HG03378 (cell line): ENCODE results near the gene TNPO3.

Experiments used
- ATAC-seq: cut with Tn5 transposase; IDR thresholded peaks from one replicate; pipeline ENCODE4 v1.9.1; 2021; ENCODE audit warnings: mild to moderate bottlenecking, moderate library complexity; ENCODE audit not compliant: unreplicated experiment

Gene TNPO3

DNA sequence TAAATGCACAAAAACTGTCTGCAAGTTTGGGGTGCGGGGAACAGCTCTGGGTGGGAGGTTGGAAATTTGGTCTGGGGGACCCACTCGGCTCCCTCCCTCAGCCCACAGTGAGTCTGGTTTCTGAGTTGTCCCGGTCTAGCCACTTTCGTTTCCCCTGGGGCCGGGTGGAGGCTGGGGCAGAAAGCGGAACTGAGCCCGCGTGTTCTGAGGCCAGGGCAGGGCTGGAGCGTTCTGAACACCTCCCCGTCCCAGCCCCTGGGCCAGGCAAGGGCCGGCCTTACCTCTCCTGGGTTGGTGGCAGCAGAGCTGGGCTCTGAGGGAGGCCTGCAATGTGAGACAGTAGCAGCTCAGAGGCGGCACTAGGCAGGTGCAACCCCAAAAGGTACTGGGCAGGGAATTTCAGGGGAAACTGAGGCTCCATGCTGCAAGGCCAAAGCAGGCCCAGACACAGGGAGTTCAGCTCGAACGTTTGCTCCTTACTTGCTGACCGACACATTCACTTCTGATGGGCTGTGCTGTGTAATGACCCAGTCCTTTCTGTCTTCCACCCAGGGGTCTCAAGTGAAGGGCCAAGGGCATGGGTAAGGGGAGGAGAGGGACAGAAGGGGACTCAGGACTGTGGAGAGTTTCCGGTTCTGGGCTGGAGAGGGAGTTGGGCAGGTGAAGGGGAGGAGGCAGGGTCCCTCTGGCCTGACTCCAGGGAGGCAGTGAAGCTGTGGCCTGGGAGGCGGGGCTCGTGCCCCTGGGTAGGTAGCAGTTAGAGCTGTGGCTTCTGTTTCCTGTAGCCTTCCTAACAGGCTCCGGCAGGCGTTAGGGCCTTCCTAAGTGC lies 114.2 kb downstream of the TNPO3 start:
- ATAC-seq: peak; percentile 51

DNA sequence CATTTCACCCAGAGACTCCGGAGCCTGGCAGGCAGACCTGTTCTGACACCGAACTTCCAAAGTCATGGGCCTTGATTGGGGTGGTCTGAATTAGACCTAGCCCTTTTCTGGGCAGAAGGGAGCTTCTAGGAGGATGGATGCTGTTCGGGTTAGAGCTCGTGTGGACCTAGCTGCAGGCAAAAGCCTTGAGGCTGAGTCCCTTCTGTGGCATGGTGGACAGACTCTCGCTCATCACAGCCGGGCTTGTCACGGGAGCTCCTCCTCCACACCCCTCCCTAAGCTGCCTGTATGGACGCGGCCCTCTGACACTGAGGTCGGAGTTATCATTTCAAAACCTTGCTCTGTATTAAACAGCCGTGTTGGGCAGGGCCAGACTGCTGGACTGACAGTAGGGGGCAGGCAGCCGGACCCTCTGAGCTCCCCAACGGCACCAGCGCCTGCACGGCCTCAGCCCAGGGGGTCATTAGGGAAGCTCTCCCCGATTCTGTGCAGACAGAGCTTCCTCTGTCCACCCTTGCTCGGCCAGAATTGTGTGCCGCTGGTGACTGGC lies 115.0 kb downstream of the TNPO3 start:
- ATAC-seq: peak; percentile 25

DNA sequence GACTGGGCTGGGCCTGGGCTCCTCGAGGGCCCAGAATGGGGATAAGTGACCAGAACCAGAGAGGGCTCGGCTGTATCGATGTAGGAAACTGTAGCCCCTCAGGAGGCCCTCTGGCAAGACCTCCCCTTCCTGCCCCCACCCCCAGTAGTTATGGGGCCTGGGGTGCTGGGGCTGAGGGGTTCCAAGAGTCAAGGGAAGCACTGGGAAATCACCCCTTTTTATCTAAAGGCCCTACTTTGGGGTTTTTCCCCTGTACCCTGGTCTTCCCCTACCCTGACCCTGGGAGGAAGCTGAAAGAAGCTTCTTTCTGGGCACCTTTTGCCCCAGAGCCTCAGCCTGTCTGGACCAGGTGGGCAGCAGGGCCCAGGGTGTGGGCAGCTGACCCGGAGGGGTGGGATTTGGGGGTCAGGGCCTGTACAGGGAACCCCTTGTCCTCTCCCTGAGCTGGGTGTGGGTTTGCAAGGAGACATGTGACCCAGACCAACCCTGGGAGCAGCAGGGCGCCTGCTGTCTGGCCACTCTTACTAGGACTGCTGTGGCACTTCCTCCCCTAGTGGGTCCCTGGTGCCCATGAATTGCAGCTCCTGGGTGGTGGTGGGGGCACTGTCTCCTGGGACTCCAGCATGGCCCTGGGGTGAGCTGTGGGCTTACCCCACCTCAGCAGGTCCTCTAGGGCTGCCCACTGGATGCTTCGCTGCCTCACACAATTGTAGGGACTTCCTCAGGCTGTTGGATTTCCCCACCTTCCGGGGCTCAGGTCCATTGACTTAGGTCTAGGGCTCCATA lies 115.6 kb downstream of the TNPO3 start:
- peak; percentile 19 for ATAC-seq

DNA sequence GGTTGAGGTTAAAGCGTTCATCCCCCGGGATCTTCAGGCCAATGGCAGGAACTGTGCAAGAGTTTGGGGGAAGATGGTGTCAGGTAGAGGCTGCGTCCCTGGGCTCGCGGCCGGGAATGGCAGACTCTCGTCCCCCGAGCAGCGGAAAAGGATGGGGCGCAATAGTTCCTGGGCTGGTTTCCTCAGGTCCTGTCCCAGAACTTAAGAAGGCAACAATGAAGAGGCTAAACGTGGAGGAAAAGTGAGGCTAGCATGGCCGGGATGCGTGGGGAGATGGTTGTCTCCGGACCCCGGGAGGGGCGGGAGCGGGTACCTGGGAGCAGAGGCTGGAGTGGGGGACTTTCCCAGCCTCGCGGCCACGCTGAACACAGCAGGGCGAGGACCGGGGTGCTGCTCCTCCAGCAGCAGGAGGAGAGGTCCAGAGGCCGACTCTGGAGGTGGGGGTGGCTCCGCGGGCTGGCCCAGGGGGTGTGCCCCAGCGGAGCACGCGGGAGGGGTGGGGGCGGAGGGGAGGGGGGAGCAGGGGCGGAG lies 116.3 kb downstream of the TNPO3 start:
- no peak for ATAC-seq

DNA sequence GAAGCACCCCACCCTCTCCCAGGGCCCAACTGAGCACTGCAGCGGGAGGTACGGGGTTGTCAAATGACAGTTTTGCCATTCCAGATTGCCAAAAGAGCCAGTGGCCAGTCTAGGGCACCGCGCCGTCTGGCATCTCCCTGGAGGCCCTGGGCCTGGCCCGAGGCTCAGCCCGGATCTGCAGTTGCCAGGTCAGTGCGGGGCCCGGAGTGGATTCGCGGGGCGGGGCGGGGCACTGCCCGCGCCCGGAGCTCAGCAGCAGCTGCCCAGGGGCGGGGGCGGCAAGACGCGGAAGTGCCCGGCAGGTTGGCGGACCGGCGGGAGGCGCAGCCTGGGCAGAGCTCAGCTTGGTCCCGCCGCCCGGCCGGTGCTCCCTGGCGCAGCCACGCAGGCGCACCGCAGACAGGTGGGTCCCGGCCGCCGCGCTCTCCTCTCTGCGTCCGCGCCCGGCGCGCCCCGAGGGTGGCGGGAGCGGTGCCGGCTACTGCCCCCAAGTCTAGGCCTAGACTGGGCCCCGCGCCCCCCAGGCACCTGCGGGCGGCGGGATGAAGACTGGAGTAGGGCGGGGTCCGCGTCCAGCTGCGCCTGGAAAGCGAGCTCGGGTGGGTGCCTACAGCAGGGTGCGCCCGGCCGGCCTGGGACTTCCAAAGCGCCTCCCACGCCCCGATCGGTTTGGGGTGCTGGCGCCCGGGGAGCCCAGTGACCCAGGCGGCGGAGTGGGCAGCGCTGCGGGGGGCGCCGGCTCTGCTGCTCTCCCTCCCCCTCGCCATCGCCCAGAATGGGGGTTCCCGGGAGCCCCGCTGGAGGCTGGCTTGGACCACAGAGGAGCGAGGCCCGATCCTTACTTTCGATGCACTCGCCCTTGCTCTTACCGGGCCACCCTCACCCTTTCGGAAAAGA lies 117.0 kb downstream of the TNPO3 start, which contains the start of gene IRF5:
IRF5 (plus strand) TSS at position 281 of the 897 bp plus-strand sequence. CDS start 4,155 bp downstream, outside the sequence.
- no peak for ATAC-seq

DNA sequence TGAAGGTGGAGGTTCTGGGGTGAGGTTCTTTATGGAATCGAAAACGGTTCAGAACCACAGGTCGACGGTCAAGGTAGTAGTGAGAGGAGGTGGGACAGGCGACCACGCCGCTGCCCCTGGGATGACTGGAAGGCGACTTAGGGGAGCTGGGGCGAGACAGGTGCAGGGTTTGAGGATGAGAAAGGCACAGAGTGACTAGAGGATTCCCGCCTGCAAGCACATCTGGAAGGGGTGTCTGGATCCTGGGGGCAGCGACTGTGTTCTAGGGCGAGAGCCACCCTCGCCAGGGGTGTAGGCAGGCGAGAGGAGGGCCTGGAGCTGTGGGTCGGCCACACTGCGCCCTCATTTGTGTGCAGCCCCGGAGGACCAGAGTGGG lies 117.7 kb downstream of the TNPO3 start:
- ATAC-seq: no peak

DNA sequence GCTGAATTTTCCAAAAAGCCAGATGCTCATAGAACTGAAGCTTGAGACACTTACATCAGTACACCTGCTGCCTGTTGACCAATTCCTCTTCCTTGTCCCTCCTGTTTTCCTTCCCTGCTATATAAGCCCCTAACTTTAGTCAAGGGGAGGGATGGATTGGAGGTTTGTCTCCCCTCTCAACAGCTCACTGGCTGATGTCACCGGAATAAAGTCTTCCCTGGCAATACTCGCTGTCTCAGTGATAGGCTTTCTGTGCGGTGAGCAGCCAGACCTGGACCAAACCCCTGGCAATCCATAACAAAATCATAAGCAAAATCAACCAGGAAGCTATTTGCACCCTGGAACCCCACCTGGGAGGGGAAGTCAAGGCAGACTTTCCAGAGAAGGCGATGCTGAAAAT lies 118.1 kb downstream of the TNPO3 start:
- no peak for ATAC-seq

DNA sequence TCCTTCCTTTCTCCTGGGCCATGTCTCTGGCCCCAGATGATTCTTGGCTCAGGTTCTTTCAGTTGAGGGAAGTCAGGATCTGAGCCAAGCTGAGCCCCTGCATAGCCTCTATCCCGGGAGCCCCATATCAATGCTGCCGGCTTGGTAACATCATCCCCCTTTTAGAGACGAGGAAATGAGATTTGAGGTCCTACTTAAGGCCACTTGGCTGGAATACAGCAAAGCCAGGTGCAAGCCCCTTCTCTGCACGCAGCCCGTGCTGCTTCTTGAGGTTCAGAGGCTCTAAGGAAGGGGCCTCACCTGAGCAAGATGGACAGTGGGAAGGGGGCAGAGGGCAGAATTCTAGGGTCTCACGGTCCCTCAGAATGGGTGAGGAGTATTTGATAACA lies 119.6 kb downstream of the TNPO3 start:
- no peak for ATAC-seq

DNA sequence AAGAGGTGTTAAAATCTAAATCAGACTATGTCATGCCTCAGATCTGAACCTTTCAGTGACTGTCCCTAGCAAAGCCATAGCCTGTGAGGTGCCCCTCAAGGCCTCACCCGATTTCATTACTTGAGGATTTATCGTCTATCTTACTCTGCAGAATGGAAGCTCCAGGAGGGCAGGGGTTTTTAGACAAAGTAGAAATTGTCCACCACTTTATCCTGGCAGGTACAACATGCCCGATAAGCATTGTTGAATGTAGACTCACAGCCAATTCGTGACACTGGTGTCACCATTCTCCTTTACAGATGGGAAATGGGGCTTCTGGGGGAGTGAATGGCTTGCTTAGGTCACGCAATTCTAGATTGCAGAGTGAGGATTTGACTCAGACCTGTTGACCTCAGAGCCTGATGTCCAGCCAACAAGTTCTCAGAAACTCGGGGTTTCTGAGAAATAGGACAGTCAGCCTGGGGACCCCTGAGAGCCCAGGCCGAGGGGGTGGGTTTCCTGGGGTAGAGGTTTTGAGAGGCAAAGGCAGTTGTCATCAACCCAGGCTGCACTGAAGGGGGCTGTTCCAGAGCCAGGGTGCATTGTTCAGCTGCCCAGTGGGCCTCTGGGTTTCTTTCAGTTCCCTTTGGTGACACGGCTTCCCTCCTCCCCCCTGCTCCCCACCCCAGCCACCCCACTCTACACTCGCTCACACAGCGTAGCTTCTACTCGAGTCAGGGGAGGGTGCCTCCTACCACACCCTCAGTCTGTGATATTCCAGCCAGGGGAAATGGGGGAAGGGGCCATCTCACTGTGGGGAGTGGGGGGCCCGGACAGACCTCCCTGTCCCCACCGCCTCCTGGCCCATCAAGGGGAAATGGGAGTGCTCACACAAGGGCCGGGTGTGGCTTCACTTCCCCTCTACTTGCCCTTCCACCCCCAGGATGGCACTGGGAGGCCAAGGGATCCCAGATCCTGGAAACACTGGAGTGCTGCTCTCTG lies 120.3 kb downstream of the TNPO3 start:
- peak; percentile 34 for ATAC-seq

DNA sequence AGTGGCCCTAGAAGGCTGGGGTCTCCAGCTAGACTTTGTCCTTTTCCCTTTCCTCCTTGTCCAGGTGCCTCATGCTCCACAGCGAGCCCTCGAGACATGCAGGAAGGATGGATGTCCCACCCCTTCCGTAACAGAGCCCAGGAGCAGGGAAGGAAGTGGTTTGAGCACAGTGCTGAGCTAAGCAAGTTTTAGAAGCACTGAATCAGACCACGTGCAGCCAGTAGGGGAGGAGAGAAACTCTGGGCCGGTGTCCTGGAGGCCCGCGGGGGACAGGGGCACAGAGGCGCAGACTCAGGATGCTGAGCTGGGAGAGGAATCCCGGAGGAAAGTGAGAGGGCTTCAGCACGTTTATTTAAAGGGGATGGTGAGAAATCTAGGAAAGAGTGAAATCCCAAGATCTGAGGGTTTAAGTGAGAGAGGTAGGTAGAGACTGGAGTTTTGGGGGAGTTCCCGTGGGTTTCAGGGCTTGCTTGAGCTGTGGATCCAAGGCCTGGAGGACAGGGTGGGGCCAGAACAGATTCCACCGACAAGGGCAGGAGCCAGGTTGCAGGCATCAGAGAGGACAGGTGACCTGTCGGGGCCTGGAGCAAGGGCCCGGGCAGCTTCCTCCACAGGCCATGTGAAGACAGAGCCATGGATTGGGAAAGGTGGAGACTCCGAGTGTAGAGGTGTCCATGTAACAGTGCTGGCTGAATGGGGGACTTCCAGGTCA lies 121.6 kb downstream of the TNPO3 start:
- no peak for ATAC-seq

DNA sequence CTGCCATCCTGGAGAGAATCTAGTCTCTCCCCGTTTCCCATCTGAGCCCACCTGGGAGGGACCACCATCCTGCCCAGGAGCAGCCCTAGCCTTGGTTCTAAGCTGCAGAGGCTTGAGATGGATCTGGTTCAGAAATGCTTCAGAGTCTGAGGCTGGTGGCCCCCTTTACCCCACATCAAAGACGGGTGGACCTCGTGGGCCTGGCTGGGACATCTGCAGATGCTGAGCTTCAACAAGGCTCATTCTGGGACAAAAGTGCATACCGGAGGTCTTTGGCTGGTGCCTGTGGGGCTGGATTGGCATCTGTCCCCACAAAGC lies 122.1 kb downstream of the TNPO3 start:
- ATAC-seq: no peak

DNA sequence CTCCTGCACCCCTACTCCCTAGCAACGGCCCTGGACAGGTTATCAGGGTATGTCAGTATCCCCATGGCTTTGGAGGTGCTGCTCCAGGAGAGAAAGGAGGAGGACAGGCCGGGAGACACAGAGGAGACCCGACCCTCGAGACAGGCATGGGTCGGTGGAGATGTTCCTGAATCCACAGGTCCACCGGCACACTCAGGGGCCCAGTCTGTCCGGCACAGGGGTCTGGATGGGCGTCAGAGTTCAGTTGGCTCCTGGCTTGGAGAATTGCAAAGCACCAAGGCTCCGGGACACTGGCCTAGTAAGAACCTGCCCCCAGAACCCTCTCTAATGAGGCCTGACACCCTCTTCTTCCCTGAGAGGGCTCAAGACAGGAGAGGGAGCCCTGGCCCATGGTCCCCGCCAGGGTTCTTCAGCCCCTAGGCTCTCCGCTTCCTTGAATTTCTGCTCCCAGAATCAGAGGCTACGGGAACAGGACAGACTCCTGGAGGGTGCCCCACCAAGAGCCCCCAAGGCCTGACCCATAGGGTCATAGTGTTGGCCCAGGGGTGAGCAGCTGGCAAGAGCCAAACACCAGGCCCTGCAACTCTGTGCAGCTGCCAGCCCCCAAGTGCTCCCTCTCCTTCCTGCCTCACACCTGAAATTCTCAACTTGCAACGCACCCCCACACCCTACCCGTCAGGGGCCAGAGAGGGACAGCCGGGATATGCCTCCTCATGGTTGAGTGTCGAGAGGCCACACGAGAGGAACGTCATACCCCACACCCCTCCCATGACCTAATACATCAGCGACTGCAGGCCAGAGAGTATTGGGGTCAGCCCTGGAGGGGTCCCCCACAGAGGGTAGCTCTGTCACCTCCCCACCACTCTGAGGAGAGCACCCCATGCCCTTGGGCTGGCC lies 122.7 kb downstream of the TNPO3 start:
- no peak for ATAC-seq

DNA sequence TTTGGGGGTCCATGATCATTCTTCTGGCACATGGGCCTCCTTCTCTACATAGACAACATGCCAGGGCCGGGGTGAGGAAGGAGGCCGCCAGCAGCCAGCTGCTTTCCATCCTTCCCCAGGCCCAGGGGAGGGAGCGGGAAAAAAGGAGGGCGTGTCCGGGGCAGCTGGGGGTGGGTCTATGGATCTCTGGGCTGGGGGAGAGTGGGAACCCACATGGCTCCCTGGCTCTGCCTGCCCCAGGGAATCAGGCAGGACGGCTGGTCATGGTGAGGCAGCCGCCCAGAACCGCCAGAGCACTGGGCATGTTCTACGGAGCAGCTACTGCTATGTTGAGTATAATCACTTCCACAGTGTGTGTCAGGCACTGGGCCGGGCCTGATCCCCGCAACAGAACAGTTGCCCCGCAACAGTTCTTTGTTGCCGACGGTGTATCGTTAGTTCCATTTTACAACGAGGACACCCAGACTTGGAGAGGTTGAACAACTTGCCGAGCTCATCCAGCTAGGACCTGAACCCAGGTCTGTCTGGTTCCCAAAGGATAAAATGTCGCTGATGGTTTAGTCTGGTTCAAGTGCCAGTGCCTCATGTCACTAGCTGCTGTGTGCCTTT lies 123.6 kb downstream of the TNPO3 start:
- no peak for ATAC-seq

DNA sequence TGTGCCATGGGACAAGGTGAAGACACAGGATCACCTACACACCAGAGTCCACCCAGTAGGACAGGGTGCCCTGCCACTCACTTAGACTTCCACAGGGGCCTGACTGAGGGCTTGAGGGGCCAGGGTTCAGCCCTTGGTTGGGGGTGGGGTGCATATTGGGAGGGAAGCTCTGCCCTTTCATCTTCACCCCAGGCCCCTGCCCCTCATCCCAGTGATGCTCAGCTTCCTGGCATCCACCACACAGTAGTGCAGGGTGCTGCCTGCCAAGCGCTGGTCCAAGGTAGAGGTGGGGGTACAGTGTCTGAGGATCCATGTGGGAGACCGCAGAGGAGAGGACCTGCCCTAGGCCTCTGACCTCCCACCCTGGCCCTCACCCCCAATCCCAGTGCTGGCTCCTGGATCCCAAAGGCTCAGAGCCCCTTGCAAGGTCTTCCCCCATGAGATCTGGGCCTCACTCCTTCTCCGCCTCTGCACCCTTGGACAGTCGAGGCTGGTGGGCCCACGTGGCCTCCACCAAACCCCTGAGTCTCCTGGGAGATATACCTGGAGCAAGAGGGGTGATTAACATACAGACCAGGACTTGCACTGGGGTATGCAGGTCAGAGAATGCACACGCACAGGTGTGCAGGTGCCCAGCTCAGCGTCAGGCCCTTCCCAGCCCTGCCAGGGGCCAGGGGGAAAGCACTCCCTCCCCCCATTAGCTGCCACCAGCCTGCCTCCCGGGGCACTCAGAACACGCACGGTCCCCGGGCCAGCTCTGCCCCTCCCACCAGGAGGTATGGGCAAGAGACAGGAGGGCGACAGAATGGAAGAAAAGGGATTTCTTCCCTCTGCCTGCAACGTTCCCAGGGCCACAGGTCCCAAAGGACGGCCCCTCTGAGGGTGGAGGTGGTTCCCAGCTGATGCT lies 125.8 kb downstream of the TNPO3 start:
- no peak for ATAC-seq

DNA sequence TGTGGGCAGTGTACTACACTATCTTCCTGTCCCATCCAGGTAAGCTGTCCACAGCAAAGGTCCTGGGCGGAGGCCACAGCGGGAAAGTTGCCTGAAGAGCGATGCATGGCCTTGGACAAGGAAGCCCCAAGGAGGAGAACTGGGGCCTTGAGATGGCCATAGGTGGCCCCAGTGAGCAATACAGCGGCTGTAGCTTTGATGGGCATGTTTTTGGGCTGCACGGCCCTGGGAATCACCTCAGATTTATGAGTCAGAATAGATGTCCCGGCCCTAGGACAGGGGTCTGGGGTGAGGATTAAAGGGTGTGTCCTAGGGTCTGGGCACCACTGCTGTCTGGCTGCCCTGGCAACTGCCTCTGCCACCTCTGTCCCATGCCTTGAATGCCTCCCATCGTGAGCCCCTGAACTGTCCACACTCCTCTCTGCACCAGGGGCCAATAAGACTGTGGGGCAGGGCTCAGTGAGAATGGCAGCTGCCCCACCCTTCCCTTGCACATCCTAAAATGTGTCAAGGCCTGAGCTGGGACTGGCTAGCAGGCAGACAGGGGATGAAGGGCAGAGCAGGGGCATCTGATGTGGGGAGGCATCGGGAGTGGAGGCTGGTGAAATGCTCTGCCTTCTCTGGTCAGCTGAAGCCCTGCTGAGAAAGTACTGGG lies 126.6 kb downstream of the TNPO3 start:
- ATAC-seq: no peak
